K562 (cell line): ENCODE results near the gene SERPINA9. TPM values are rescaled to one million over a fixed set of nuclear protein-coding genes. Genes with fewer than 3 reads are reported as not detected.

Source experiments
- ATAC-seq: fragments of 200-7000 bp; cut with Tn5 transposase; 3 replicates; pipeline ENCODE4 v1.9.1; 2020; ENCODE audit warnings: moderate library complexity
- BruUV-seq: library from RNA; stranded (reverse); fragments of 400-500 nt; replicated peaks from 2 replicates; lab custom pipeline; 2021; lab: Mats Ljungman, UMichigan
- CTCF ChIA-PET: fragments of 300-600 bp; formaldehyde crosslinking; extraction: SDS; loops from one replicate; lab custom pipeline; 2021; ENCODE audit warnings: low intra/inter-chr PET ratio; lab: Yijun Ruan, JAX
- POLR2A ChIA-PET: fragments of 300-600, 350-650 bp; sonication (Branson Sonifier 250); formaldehyde crosslinking; extraction: SDS; loops from one replicate; lab custom pipeline; 2021; ENCODE audit warnings: antibody characterized with exemption, inconsistent platforms; lab: Yijun Ruan, JAX
- DNase-seq, 4 experiments: peaks; one replicate each; pipeline versions ENCODE4 v3.0.0 to v3.0.0-alpha.2; 2011 to 2018; ENCODE audit warnings: low spot score in 3 of 4, mixed read lengths in 3 of 4; ENCODE audit errors: extremely low read depth in 1 of 4
- FAIRE-seq: peaks from 2 replicates; lab custom pipeline; 2011; peaks lifted over from hg19 to GRCh38; lab: Jason Lieb, UNC
- H2AFZ ChIP-seq: 2 replicates; pipeline ENCODE4 v1.6.0; 2011; ENCODE audit warnings: low read depth, low read length, control low read depth, inconsistent platforms
- H3K27ac ChIP-seq: fragments of 200-600 bp; 3 replicates; pipeline ENCODE4 v1.8.0; 2011; ENCODE audit warnings: low read depth, mild to moderate bottlenecking, control low read depth, inconsistent platforms, low read length, moderate library complexity, mixed read lengths; ENCODE audit errors: extremely low read depth
- H3K27me3 ChIP-seq, 2 experiments: fragments of 300-600 bp in 1 of 2; 2 replicates in 1 of 2; 3 replicates in 1 of 2; pipeline versions ENCODE4 v1.6.0 to v1.8.0; 2011; ENCODE audit warnings: inconsistent platforms in 2 of 2, low read length in 2 of 2, mild to moderate bottlenecking in 1 of 2, mixed read lengths in 1 of 2, moderate library complexity in 1 of 2; ENCODE audit not compliant: control insufficient read depth in 2 of 2, insufficient read depth in 2 of 2
- H3K36me3 ChIP-seq: fragments of 300-600 bp; 3 replicates; pipeline ENCODE4 v1.8.0; 2011; ENCODE audit warnings: mild to moderate bottlenecking, low read length, inconsistent platforms; ENCODE audit not compliant: control insufficient read depth, insufficient read depth
- H3K4me1 ChIP-seq, 2 experiments: fragments of 200-600 bp in 1 of 2; replicated peaks in 1 of 2; 2 replicates in 1 of 2; 3 replicates in 1 of 2; pipeline versions ENCODE4 v1.5.1 to v1.8.0; 2011; ENCODE audit warnings: inconsistent platforms in 2 of 2, low read length in 2 of 2, mild to moderate bottlenecking in 1 of 2, mixed read lengths in 1 of 2, moderate library complexity in 1 of 2; ENCODE audit not compliant: control insufficient read depth in 2 of 2, insufficient read depth in 2 of 2
- H3K4me2 ChIP-seq: 2 replicates; pipeline ENCODE4 v1.6.1; 2011; ENCODE audit warnings: low read length, control low read depth, inconsistent platforms, mixed read lengths; ENCODE audit not compliant: insufficient read depth
- H3K4me3 ChIP-seq: fragments of 200-600 bp; sonication (generic), shearing (Covaris generic); 2 replicates; pipeline ENCODE4 v1.5.1; 2016; ENCODE audit warnings: control low read depth, inconsistent platforms
- H3K79me2 ChIP-seq: fragments of 200-600 bp; 3 replicates; pipeline ENCODE4 v1.8.0; 2011; ENCODE audit warnings: low read length, inconsistent platforms; ENCODE audit not compliant: control insufficient read depth, insufficient read depth
- H3K9ac ChIP-seq, 2 experiments: 2 replicates each; pipeline versions ENCODE4 v1.6.0 to v1.6.1; 2011; ENCODE audit warnings: low read depth in 2 of 2, low read length in 2 of 2, control low read depth in 1 of 2, inconsistent platforms in 1 of 2, mild to moderate bottlenecking in 1 of 2, mixed read lengths in 1 of 2; ENCODE audit not compliant: insufficient read depth in 1 of 2
- H3K9me1 ChIP-seq: one replicate; pipeline ENCODE4 v1.6.0; 2011; ENCODE audit warnings: inconsistent platforms, mild to moderate bottlenecking, low read length, moderate library complexity; ENCODE audit not compliant: control insufficient read depth, insufficient read depth
- H3K9me3 ChIP-seq: replicated peaks from 2 replicates; pipeline ENCODE4 v1.5.1; 2011; ENCODE audit warnings: low read depth, low read length, inconsistent platforms; ENCODE audit not compliant: control insufficient read depth, insufficient read depth
- H4K20me1 ChIP-seq: replicated peaks from 2 replicates; pipeline ENCODE4 v1.6.1; 2011; ENCODE audit warnings: low read length, inconsistent platforms, mixed read lengths; ENCODE audit not compliant: control insufficient read depth, insufficient read depth
- ARID3B ChIP-seq: fragments of 250-450 bp; sonication (Bioruptor Pico); IDR thresholded peaks from 2 replicates; pipeline ENCODE4 v1.4.0; 2020; ENCODE audit warnings: borderline replicate concordance
- BCL6 ChIP-seq: fragments of 250-450 bp; sonication (Bioruptor Pico); IDR thresholded peaks from 2 replicates; pipeline ENCODE4 v1.4.0; 2020
- BRD4 ChIP-seq: fragments of 200-600 bp; sonication (generic); IDR thresholded peaks from 2 replicates; pipeline ENCODE4 v1.6.1; 2017; ENCODE audit warnings: inconsistent platforms
- CHD2 ChIP-seq: IDR thresholded peaks from 2 replicates; pipeline ENCODE4 v1.6.1; 2011; ENCODE audit warnings: low read depth, low read length
- ETV6 ChIP-seq, 3 experiments: fragments of 150-350 bp in 1 of 3; sonication (generic) in 1 of 3; formaldehyde crosslinking in 1 of 3; IDR thresholded peaks; 2 replicates each; pipeline versions ENCODE4 v1.6.1 to v1.8.0; 2014 to 2022; ENCODE audit warnings: borderline replicate concordance in 2 of 3, low read depth in 2 of 3, antibody characterized with exemption in 1 of 3, low read length in 1 of 3, mild to moderate bottlenecking in 1 of 3, missing genetic modification reagents in 1 of 3
- HMBOX1 ChIP-seq: sonication (generic); IDR thresholded peaks from 2 replicates; pipeline ENCODE4 v1.6.1; 2016
- HNRNPLL ChIP-seq: fragments of 200-400 bp; formaldehyde crosslinking; IDR thresholded peaks from 2 replicates; pipeline ENCODE4 v1.6.1; 2017; ENCODE audit warnings: low read length, low read depth, mild to moderate bottlenecking; ENCODE audit not compliant: poor library complexity, severe bottlenecking
- ZBTB49 ChIP-seq: sonication (generic); formaldehyde crosslinking; IDR thresholded peaks from 2 replicates; pipeline ENCODE4 v1.8.0; 2022; ENCODE audit warnings: missing genetic modification reagents, mild to moderate bottlenecking, borderline replicate concordance
- ZBTB5 ChIP-seq: fragments of 450-650 bp; IDR thresholded peaks from 2 replicates; pipeline ENCODE4 v1.6.1; 2017; ENCODE audit warnings: antibody characterized with exemption
- WGBS: fragments of 100-300 bp; shearing (Covaris generic); methylation state at CpG from one replicate; pipeline ENCODE4 v1.1.6; 2016; ENCODE audit warnings: low coverage, mixed read lengths; ENCODE audit not compliant: insufficient coverage; ENCODE audit errors: missing lambda C conversion rate; 5-methylcytosine and 5-hydroxymethylcytosine counted together
- in situ Hi-C: fragments of 300-500 bp; cut with MboI; formaldehyde crosslinking; loops from 4 replicates; pipeline ENCODE4 v1.15.0; 2018; ENCODE audit warnings: inconsistent platforms, mixed read lengths
- intact Hi-C: fragments of 100-400 bp; cut with micrococcal nuclease; formaldehyde crosslinking; loops from 2 replicates; pipeline ENCODE4 v1.14.2; 2022
- polyA plus RNA-seq, 8 experiments: library from polyadenylated mRNA; depleted of rRNA in 4 of 8; stranded (reverse) in 5 of 8; unstranded in 3 of 8; fragments of >200 nt; fragmentation: Nextera tagmentation in 2 of 8; fragmentation: Illumina TruSeq in 1 of 8; extraction: Ambion mirVana in 2 of 8; extraction: Trizol in 1 of 8; gene quantifications; 2 replicates each; pipeline versions ENCODE4 v1.2.1 to v1.2.3, GENCODE V29; 2011 to 2014; ENCODE audit warnings: inconsistent platforms in 1 of 8, missing spikeins in 1 of 8
- total RNA-seq, 7 experiments: library from RNA; depleted of rRNA in 6 of 7; stranded (reverse); fragments of >200 nt in 6 of 7; fragmentation: Illumina TruSeq in 2 of 7; extraction: Trizol in 2 of 7; gene quantifications; 2 replicates each; pipeline versions ENCODE4 v1.2.1 to v1.2.3, GENCODE V29; 2011 to 2021; ENCODE audit warnings: low replicate concordance in 1 of 7
- TF ChIP-seq, protein P1 (sequence below): sonication (generic); formaldehyde crosslinking; IDR thresholded peaks from 2 replicates; pipeline ENCODE4 v1.8.0; 2022; ENCODE audit warnings: mild to moderate bottlenecking, missing genetic modification reagents

Gene SERPINA9
- total and polyA plus RNA-seq, 9 of the 15 experiments (the other 6 are each of a cell fraction or from before 2014, with no cell fraction given) = not detected

DNA sequence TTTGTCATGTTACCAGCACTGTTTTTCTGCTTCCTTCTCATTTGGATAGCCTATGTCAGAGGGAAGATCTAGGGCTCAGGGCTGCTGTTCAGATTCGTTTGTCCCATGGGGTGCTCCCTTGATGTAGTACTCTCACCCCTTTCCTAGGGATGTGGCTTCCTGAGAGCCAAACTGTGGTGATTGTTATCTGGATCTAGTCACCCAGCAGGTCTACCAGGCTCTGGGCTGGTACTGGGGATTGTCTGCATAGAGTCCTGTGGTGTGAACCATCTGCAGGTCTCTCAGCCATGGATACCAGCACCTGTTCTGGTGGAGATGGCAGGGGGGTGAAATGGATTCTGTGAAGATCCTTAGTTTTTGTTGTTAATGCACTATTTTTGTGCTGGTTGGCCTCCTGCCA lies 17.9 kb downstream of the SERPINA9 start:
- CTCF ChIA-PET = no interaction called here
- TF ChIP-seq ZBTB49 (CRISPR knock-in tag) (no peak), ARID3B (CRISPR knock-in tag) (no peak), BRD4 (no peak), HNRNPLL (no peak), ETV6 (IDR thresholded peaks at IDR 0.05; ENCODE audit: borderline replicate concordance in 1 of 2, low read depth in 2 of 2, low read length in 1 of 2) (no peak), ETV6 (CRISPR knock-in tag; IDR thresholded peaks at IDR 0.05; ENCODE audit: borderline replicate concordance) (no peak), BCL6 (CRISPR knock-in tag) (no peak), HMBOX1 (no peak), CHD2 (no peak), ZBTB5 (no peak)
- TF ChIP-seq, protein P1, sequence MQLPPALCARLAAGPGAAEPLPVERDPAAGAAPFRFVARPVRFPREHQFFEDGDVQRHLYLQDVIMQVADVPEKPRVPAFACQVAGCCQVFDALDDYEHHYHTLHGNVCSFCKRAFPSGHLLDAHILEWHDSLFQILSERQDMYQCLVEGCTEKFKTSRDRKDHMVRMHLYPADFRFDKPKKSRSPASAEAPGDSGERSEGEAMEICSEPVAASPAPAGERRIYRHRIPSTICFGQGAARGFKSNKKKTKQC (CRISPR knock-in tag) = no peak

More for the DNA sequence above, 17.9 kb downstream of the SERPINA9 start:
- Histone ChIP-seq H4K20me1 (no peaks in the 10 kb centered on the region), H3K36me3 (no peaks in the 10 kb centered on the region), H3K9me3 (no peaks in the 10 kb centered on the region), H3K4me3 (no peak overlapping the region), H3K4me1 (no peaks in the 10 kb centered on the region), H3K27ac (no peak overlapping the region), H3K9ac (no peak overlapping the region), H3K4me2 (no peak overlapping the region), H3K9me1 (no peaks in the 10 kb centered on the region), H2AFZ (no peak overlapping the region), H3K79me2 (no peaks in the 10 kb centered on the region), H3K27me3 (no peaks in the 10 kb centered on the region)
- BruUV-seq = no TSS peak
- DNase-seq (no peak), FAIRE-seq (no peak), ATAC-seq (no peak)
- POLR2A ChIA-PET = no interaction called here
- in situ Hi-C loops (no loop called here), intact Hi-C loops (no loop called here)
- whole genome bisulfite sequencing = 0% methylated on average over 1 of the region's 1 CpG
